Non-pigmented ciliary epithelial cell (primary cell): ENCODE results near the gene SYNJ2.

Experiments used
- DNase-seq: peaks from one replicate; pipeline ENCODE4 v3.0.0-alpha.2; 2010; ENCODE audit warnings: low read depth

The SYNJ2 gene

GRCh38 chr6:158057213-158057987, 75.7 kb downstream of the SYNJ2 start:
- DNase-seq, result peak; percentile 84

GRCh38 chr6:158058171-158058651, 76.5 kb downstream of the SYNJ2 start:
- no peak for DNase-seq

- DNase-seq, result no peak
Measured at GRCh38 chr6:158059108-158059507, 77.4 kb downstream of the SYNJ2 start.

GRCh38 chr6:158060455-158061360, 79.0 kb downstream of the SYNJ2 start:
- no peak for DNase-seq

- no peak for DNase-seq
Measured at GRCh38 chr6:158061361-158061708, 79.7 kb downstream of the SYNJ2 start.

GRCh38 chr6:158061709-158062461, 80.2 kb downstream of the SYNJ2 start:
- no peak for DNase-seq

- no peak for DNase-seq
Measured at GRCh38 chr6:158063736-158064135, 82.1 kb downstream of the SYNJ2 start.

GRCh38 chr6:158064725-158065251, 83.1 kb downstream of the SYNJ2 start:
- DNase-seq, result no peak

- no peak for DNase-seq
Measured at GRCh38 chr6:158066136-158066781, 84.6 kb downstream of the SYNJ2 start.

GRCh38 chr6:158067436-158068015, 85.9 kb downstream of the SYNJ2 start:
- no peak for DNase-seq

GRCh38 chr6:158068156-158068892, 86.7 kb downstream of the SYNJ2 start:
- no peak for DNase-seq

- DNase-seq, result no peak
Measured at GRCh38 chr6:158068893-158069799, 87.5 kb downstream of the SYNJ2 start.

GRCh38 chr6:158069800-158070195, 88.1 kb downstream of the SYNJ2 start:
- DNase-seq, result no peak

- DNase-seq, result no peak
Measured at GRCh38 chr6:158070513-158070912, 88.8 kb downstream of the SYNJ2 start.

- DNase-seq, result no peak
Measured at GRCh38 chr6:158071121-158072082, 89.7 kb downstream of the SYNJ2 start.

- no peak for DNase-seq
Measured at GRCh38 chr6:158072083-158072721, 90.5 kb downstream of the SYNJ2 start.

- no peak for DNase-seq
Measured at GRCh38 chr6:158073776-158074175, 92.1 kb downstream of the SYNJ2 start.

- no peak for DNase-seq
Measured at GRCh38 chr6:158076548-158076947, 94.9 kb downstream of the SYNJ2 start.
